OCI-LY7 (cell line): ENCODE data around the gene TCF15.

ENCODE experiments used
- EZH2phosphoT487 ChIP-seq: fragments of 200-600 bp; sonication (generic); IDR thresholded peaks from 2 replicates; pipeline ENCODE4 v1.6.1; 2018; ENCODE audit warnings: low read depth, borderline replicate concordance, mild to moderate bottlenecking, mixed run types, antibody characterized with exemption, low read length, moderate library complexity, mixed read lengths
- TF ChIP-seq, protein P1 (sequence below): fragments of 200-600 bp; sonication (generic); conservative IDR thresholded peaks from 2 replicates; pipeline ENCODE4 v1.5.1; 2014; ENCODE audit warnings: mild to moderate bottlenecking, antibody characterized with exemption, low read length, moderate library complexity, mixed read lengths

DNA sequence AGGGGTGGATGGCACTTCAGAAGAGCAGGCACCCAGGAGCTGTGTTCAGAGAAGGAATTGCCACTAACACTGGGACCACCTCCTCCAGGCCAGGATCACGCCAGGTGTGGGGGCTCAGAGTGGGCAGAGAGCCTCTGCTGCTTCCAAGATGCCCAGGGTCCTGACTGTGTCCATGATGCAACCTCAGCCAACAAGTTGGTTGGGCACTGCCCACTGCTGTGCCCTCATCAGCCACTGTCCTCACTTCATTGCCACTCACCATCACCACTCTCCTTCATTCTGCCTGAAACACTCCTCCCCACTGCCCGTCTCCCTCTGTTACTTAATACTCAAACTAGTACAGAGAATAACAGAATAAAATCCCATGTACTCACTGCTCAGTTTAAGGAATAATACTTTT is 16.5 kb upstream of the TCF15 start:
- TF ChIP-seq, protein P1, sequence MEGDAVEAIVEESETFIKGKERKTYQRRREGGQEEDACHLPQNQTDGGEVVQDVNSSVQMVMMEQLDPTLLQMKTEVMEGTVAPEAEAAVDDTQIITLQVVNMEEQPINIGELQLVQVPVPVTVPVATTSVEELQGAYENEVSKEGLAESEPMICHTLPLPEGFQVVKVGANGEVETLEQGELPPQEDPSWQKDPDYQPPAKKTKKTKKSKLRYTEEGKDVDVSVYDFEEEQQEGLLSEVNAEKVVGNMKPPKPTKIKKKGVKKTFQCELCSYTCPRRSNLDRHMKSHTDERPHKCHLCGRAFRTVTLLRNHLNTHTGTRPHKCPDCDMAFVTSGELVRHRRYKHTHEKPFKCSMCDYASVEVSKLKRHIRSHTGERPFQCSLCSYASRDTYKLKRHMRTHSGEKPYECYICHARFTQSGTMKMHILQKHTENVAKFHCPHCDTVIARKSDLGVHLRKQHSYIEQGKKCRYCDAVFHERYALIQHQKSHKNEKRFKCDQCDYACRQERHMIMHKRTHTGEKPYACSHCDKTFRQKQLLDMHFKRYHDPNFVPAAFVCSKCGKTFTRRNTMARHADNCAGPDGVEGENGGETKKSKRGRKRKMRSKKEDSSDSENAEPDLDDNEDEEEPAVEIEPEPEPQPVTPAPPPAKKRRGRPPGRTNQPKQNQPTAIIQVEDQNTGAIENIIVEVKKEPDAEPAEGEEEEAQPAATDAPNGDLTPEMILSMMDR, result no peak
- no peak for TF ChIP-seq EZH2phosphoT487
